ENCODE measurements around the gene PANX2.
A peak's percentile ranks its signal among the peaks of the same experiment; 100 is the strongest.
"Not testable (repeated sequence)": the region's sequence is repeated elsewhere in the genome, so short reads cannot be mapped to it uniquely, and the experiment has no call there.

PANX2 gene

GRCh38 chr22:50148166-50148500 is 22.4 kb upstream of the PANX2 start:
- DNase-seq (ENCODE audit: low read depth): no peak

GRCh38 chr22:50148991-50149721 is 21.4 kb upstream of the PANX2 start:
- no peak for DNase-seq (ENCODE audit: low read depth)

- no peak for DNase-seq (ENCODE audit: low read depth)
Observed at GRCh38 chr22:50150161-50151129, 20.1 kb upstream of the PANX2 start.

- no peak for DNase-seq (ENCODE audit: low read depth)
Observed at GRCh38 chr22:50151571-50152537, 18.7 kb upstream of the PANX2 start.

GRCh38 chr22:50153056-50153755 is 17.3 kb upstream of the PANX2 start:
- no peak for DNase-seq (ENCODE audit: low read depth)

- DNase-seq (ENCODE audit: low read depth): no peak
Observed at GRCh38 chr22:50153756-50154140, 16.8 kb upstream of the PANX2 start.

GRCh38 chr22:50157709-50158375 is 12.7 kb upstream of the PANX2 start:
- no peak for DNase-seq (ENCODE audit: low read depth)

- DNase-seq (ENCODE audit: low read depth): no peak
Observed at GRCh38 chr22:50160947-50161346, 9.6 kb upstream of the PANX2 start.

GRCh38 chr22:50161508-50162390 is 8.8 kb upstream of the PANX2 start:
- DNase-seq (ENCODE audit: low read depth): no peak

GRCh38 chr22:50162391-50162956 is 8.1 kb upstream of the PANX2 start:
- DNase-seq (ENCODE audit: low read depth): no peak

- no peak for DNase-seq (ENCODE audit: low read depth)
Observed at GRCh38 chr22:50165436-50166123, 5.0 kb upstream of the PANX2 start.

GRCh38 chr22:50167689-50168489 is 2.6 kb upstream of the PANX2 start:
- no peak for DNase-seq (ENCODE audit: low read depth)

- DNase-seq (ENCODE audit: low read depth): not testable (repeated sequence)
Observed at GRCh38 chr22:50168490-50169180, 1.9 kb upstream of the PANX2 start.

GRCh38 chr22:50169181-50169759 is 1.3 kb upstream of the PANX2 start:
- no peak for DNase-seq (ENCODE audit: low read depth)

- DNase-seq (ENCODE audit: low read depth): peak; percentile 19
Observed at GRCh38 chr22:50169774-50170341, 673 bp upstream of the PANX2 start.

- no peak for DNase-seq (ENCODE audit: low read depth)
Observed at GRCh38 chr22:50171319-50171964, 911 bp downstream of the PANX2 start.

Measured in fibroblast of gingiva (primary cell).